GM20431 (cell line): ENCODE measurements around the gene IQSEC1.

Experiments
- in situ Hi-C: fragments of 300-500 bp; cut with MseI, MboI; formaldehyde crosslinking; loops from one replicate; pipeline ENCODE4 v1.15.0; 2020; ENCODE audit warnings: low sequenced_read_pairs; ENCODE audit not compliant: unreplicated experiment

The IQSEC1 gene

GRCh38 chr3:13087320-13087990 lies 14.2 kb upstream of the IQSEC1 start:
- in situ Hi-C loops = loop anchor here (25.0 kb wide), 1 partner anchor 375 kb away; no protein-coding TSS in a partner anchor

- in situ Hi-C loops = loop anchor here (25.0 kb wide), 1 partner anchor 376 kb away; no protein-coding TSS in a partner anchor
Measured at GRCh38 chr3:13086531-13086981, 13.3 kb upstream of the IQSEC1 start.

GRCh38 chr3:13085846-13086179 lies 12.6 kb upstream of the IQSEC1 start:
- in situ Hi-C loops = loop anchor here (25.0 kb wide), 1 partner anchor 376 kb away; no protein-coding TSS in a partner anchor

DNA sequence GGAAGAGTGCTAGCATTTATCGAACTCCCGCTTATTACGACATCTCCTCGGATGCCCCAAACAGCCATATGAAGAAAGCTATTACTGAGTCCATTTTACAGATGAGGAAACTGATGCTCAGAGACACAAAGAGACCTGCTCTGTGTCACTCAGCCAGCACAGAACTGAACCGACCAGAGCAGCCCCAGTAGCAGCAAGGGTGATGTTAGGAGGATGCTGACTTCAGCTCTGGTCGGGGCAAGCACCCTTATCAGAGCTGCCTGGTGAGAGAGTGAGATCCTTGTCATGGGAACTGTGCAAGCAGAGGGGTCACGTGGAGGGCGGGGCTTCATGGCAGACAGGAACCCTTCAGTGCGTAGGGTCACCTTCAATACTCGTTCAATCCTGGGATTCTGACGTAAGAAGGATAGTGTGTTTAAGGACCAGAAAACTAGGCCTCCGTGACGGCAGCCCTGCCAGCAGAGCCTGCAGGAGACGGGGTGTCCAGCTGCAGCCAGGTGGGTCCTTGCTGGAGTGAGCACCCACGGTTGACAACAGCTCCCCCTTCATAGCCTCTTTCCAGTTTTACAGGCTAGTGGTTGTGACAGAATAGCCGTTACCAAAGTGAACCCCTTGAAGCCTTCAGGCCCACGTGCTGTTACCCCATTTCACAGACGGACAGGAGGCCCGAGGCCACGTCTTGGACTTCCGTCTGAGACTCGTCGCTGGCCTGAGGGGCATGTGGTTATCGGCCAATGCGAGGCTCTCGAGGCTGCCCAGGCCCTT lies 12.0 kb upstream of the IQSEC1 start:
- in situ Hi-C loops = loop anchor here (25.0 kb wide), 1 partner anchor 377 kb away; no protein-coding TSS in a partner anchor

DNA sequence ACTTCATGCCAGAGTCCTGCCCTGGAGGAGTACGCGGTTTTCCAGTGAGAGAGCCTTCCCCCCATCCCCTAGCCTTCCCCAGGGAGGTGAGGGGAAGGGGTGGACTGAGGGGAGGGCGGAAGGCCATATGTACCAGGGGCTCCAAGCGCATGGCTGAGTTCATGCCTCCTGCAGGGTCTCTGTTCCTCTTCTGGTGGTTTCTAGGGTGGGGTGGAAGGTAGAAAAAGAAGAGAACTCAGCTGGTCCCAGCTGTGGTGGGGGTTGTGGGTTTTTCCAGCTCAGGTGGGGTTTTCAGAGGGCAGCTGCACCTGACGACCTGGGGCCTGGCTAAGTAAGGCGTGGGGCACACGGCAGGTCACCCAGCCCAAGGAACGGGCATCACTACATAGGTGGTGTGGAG lies 10.7 kb upstream of the IQSEC1 start:
- in situ Hi-C loops = loop anchor here (25.0 kb wide), 1 partner anchor 378 kb away; no protein-coding TSS in a partner anchor

DNA sequence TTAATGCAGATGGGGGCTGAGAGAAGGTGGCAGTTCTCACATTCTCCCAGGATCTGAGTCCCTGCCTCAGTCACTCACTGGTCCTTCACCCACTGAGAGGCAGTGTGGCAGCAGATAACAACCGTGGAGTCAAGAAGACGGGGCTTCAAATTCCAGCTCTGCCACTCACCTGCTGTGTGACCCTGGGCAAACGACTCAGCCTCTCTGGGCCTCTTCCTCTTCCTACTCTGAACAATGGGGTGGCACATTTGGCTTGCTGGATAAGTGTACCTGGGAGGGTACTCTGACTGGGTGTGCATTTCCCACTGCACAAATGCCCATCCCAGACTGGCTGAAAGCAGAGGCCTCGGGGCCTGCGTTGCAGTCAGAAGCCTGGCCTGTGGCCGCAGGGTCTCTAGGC lies 10.0 kb upstream of the IQSEC1 start:
- in situ Hi-C loops = loop anchor here (25.0 kb wide), 1 partner anchor 379 kb away; no protein-coding TSS in a partner anchor

DNA sequence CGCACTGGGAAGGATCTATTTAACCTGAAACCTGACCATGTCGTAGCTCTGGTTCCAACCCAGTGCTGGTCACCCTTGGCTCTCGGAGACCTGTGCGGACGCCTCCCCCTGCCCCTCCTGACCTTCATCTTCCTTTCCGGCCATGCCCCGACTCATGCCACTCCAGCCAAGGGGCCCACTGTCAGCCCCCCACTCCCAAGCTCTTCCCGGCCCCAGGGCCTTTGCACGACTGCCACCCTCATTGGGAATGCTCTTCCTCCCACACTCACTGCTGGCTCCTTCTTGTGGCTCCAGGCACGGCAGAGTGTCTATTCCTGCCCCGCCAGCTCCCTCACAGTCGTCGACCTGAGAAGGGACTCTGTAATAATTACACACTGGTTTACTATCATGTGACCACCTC lies 9.4 kb upstream of the IQSEC1 start:
- in situ Hi-C loops = loop anchor here (25.0 kb wide), 1 partner anchor 380 kb away; no protein-coding TSS in a partner anchor

- in situ Hi-C loops = loop anchor here (25.0 kb wide), 1 partner anchor 381 kb away; no protein-coding TSS in a partner anchor
Measured at GRCh38 chr3:13081603-13082360, 8.6 kb upstream of the IQSEC1 start.

GRCh38 chr3:13080591-13080990 lies 7.4 kb upstream of the IQSEC1 start:
- in situ Hi-C loops = loop anchor here (25.0 kb wide), 1 partner anchor 382 kb away; no protein-coding TSS in a partner anchor

GRCh38 chr3:13080026-13080425 lies 6.8 kb upstream of the IQSEC1 start:
- in situ Hi-C loops = loop anchor here (25.0 kb wide), 1 partner anchor 382 kb away; no protein-coding TSS in a partner anchor

- in situ Hi-C loops = loop anchor here (25.0 kb wide), 1 partner anchor 383 kb away; no protein-coding TSS in a partner anchor
Measured at GRCh38 chr3:13079510-13079909, 6.3 kb upstream of the IQSEC1 start.

DNA sequence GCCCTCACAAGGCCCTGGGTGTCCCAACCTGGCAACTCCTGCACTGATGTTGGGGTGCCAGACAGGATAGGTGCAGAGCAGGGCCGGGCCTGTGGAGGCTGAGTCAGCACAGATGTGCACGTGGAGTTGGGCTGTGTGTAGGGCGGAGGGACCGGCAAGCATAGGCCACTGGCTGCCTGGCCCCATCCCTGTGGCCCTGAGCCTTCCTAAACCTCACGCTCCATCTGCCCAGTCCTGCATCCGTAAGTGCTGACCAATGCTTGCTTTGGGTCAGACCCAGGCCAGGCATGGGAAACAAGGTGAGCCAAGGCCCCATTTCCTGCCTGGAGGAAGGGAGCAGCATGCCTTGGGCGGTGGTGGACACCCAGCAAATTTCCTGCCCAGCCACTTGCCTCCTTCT lies 5.8 kb upstream of the IQSEC1 start:
- in situ Hi-C loops = loop anchor here (25.0 kb wide), 1 partner anchor 383 kb away; no protein-coding TSS in a partner anchor

- in situ Hi-C loops = loop anchor here (25.0 kb wide), 1 partner anchor 384 kb away; no protein-coding TSS in a partner anchor
Measured at GRCh38 chr3:13078163-13078905, 5.1 kb upstream of the IQSEC1 start.

GRCh38 chr3:13077431-13078162 lies 4.4 kb upstream of the IQSEC1 start:
- in situ Hi-C loops = loop anchor here (25.0 kb wide), 1 partner anchor 385 kb away; no protein-coding TSS in a partner anchor

DNA sequence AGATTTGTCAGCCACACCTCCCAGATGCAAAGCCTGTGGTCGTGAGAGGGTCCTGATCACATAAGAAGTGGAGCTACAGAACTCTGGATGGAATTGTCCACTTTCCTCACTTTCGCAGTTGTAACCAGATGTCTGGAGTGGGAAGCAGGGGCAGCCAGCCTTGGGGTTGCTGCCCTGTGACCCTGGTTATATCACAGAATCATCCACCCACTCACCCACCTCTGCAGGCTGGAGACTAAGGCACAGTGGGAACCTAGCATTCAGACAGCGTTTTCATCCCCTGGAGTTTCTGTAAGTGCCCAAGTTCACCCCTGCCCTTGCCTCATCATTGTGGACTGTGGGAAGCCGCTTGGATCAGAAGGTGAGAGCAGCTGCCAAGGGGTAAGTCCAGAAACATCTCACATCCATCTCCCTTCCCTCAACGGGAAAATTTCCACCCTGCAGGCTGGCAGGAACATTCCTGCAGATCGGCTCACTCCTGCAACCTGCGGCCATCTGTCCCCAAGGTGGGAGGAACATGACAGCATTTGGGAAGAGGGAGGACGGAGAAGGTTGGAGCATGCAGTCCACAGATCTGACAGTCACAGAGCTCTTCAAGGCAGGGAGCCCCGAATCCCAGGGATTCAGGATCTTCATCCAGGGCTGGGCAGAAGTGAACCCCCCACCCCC lies 2.9 kb upstream of the IQSEC1 start:
- in situ Hi-C loops = loop anchor here (25.0 kb wide), 1 partner anchor 386 kb away; no protein-coding TSS in a partner anchor

DNA sequence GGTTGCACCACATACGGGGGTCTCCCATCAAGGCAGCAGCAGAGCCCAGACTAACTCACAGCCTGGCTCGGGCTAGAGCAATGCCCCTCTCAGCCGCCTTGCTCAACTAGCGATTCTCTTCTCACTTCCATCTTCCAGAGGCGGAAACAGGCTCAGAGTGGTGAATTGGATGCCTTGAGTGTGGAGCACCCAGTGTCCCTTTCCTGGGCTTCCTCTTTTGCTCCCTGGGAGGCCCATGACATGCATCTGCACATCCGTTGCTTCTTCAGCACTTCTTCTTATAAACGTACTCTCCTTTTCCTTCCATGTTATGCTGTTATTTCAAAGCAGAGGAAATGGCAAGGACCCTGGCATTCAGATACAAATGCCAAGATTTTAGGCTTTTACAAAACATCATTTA lies 2.1 kb upstream of the IQSEC1 start:
- in situ Hi-C loops = loop anchor here (25.0 kb wide), 1 partner anchor 387 kb away; no protein-coding TSS in a partner anchor

DNA sequence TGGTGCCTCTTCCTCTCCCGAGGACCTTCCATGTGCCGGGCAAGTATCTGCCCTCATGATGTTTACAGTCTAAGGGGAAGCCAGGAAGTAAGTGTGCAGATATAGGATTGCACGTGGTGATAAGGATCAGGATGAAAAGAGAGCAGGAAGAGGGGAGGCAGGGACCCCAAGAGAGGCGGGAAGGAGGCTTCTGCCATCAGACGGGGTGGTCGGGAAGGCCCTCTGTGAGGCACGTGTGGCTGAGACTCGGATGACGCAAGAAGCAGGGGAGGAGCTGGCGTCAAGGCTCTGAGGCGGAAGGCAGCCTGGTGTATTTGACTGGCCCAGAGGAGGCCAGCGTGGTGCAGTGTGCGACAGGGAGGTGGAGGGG lies 762 bp upstream of the IQSEC1 start:
- in situ Hi-C loops = no loop called here
